ENCODE measurements around the gene POU2F3.

Gene POU2F3

DNA sequence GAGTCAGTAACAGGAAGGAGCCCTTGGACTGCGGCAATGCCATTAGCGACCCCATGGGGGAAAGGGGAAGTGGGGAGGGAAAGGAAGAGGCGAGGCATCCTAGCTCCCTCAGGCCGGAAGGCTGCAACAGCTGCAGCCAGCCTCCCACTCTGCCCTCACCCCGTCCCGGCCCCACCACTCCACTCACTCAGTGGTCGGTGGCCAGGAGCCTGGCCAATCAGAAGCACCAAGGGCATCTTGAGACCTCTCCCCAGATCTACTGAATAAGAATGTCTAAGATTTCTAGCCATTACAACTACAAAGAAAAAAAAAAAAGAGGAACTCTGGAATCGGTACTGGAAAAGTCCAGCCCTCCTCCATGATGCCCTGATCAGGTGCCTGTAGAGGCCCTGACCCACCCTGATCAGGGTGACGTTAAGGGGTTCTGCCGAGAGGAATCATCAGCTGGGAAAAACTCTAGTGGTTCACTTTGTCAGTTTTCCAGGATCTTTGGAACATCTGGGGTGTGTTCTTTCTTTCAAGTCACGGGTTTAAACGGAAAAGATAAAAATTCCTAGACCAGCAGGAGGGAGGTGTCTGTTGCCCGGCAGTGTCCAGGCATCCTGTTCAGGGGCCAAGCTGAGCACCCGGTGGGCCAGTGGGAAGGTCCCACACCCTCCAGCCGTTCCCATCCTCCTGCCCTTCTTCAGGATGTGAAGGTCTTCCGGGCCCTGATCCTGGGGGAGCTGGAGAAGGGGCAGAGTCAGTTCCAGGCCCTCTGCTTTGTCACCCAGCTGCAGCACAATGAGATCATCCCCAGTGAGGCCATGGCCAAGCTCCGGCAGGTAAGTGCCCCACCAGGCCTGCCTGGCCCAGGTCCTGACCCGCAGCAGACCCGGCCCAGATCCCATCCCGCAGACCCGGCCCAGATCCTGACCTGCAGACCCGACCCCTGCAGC is 14.7 kb upstream of the POU2F3 start:
- Histone ChIP-seq H2AFZ (ENCODE audit: low read length) (no peak overlapping the region), H3F3A (ENCODE audit: insufficient read depth, low read length) (no peaks in the 10 kb centered on the region), H3K79me2 (ENCODE audit: low read length) (no peaks in the 10 kb centered on the region), H3K4me3 (ENCODE audit: low read length) (no peak overlapping the region), H3K4me2 (ENCODE audit: low read depth, low read length) (no peak overlapping the region), H3K4me1 (ENCODE audit: low read length) (peaks cover 10% of the 10 kb centered on the region), H3K9me3 (replicated peaks; ENCODE audit: insufficient read depth, low read length) (no peaks in the 10 kb centered on the region), H4K20me1 (ENCODE audit: insufficient read depth, low read length) (no peaks in the 10 kb centered on the region), H3K9ac (ENCODE audit: low read length) (no peak overlapping the region), H3K27ac (ENCODE audit: low read length) (no peak overlapping the region), H3K9me2 (replicated peaks; ENCODE audit: insufficient read depth, low read length) (no peaks in the 10 kb centered on the region), H3K36me3 (replicated peaks; ENCODE audit: insufficient read depth, low read length) (no peaks in the 10 kb centered on the region), H3K27me3 (replicated peaks; ENCODE audit: insufficient read depth, low read length) (no peaks in the 10 kb centered on the region)
- TF ChIP-seq, protein P1, sequence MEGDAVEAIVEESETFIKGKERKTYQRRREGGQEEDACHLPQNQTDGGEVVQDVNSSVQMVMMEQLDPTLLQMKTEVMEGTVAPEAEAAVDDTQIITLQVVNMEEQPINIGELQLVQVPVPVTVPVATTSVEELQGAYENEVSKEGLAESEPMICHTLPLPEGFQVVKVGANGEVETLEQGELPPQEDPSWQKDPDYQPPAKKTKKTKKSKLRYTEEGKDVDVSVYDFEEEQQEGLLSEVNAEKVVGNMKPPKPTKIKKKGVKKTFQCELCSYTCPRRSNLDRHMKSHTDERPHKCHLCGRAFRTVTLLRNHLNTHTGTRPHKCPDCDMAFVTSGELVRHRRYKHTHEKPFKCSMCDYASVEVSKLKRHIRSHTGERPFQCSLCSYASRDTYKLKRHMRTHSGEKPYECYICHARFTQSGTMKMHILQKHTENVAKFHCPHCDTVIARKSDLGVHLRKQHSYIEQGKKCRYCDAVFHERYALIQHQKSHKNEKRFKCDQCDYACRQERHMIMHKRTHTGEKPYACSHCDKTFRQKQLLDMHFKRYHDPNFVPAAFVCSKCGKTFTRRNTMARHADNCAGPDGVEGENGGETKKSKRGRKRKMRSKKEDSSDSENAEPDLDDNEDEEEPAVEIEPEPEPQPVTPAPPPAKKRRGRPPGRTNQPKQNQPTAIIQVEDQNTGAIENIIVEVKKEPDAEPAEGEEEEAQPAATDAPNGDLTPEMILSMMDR (IDR thresholded peaks at IDR 0.05; ENCODE audit: low read length), result no peak
- TF ChIP-seq EZH2 (optimal IDR thresholded peaks at IDR 0.05; ENCODE audit: low read depth, low read length) (no peak), EZH2phosphoT487 (IDR thresholded peaks at IDR 0.05; ENCODE audit: low read length) (no peak)
- no peak for DNase-seq

DNA sequence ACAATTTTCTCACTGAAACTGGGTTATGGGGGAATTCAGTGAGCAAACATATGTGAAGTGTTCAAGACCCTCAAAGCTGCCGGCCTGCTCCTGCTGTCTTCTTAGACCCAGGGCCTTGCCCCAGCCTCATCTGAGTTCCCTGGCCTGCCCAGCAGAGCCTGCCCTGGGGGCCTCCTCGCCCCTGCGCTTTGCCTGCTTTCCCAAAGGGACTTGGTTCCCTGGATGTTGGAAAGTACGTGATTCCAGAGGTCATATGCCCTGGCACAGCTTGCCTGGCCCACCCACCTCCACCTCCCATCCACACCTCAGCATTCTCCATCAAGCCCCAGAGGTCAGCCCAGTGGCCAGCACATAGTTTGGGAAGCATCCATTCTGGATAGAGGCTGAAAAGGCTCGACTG is 13.7 kb upstream of the POU2F3 start:
- no peaks in the 10 kb centered on the region for H3K27me3 ChIP-seq (replicated peaks; ENCODE audit: insufficient read depth, low read length)
- no peaks in the 10 kb centered on the region for H3F3A ChIP-seq (ENCODE audit: insufficient read depth, low read length)
- H2AFZ ChIP-seq (ENCODE audit: low read length), result no peak overlapping the region
- TF ChIP-seq EZH2 (optimal IDR thresholded peaks at IDR 0.05; ENCODE audit: low read depth, low read length), result no peak
- no peak for TF ChIP-seq EZH2phosphoT487 (IDR thresholded peaks at IDR 0.05; ENCODE audit: low read length)
- TF ChIP-seq, protein P1 (IDR thresholded peaks at IDR 0.05; ENCODE audit: low read length), result no peak
- no peaks in the 10 kb centered on the region for H3K9me3 ChIP-seq (replicated peaks; ENCODE audit: insufficient read depth, low read length)
- H3K4me2 ChIP-seq (ENCODE audit: low read depth, low read length), result no peak overlapping the region
- no peaks in the 10 kb centered on the region for H3K36me3 ChIP-seq (replicated peaks; ENCODE audit: insufficient read depth, low read length)
- DNase-seq, result no peak
- no peak overlapping the region for H3K27ac ChIP-seq (ENCODE audit: low read length)
- H3K9me2 ChIP-seq (replicated peaks; ENCODE audit: insufficient read depth, low read length), result no peaks in the 10 kb centered on the region
- H3K4me3 ChIP-seq (ENCODE audit: low read length), result no peak overlapping the region
- H4K20me1 ChIP-seq (ENCODE audit: insufficient read depth, low read length), result no peaks in the 10 kb centered on the region
- peaks cover 6% of the 10 kb centered on the region for H3K4me1 ChIP-seq (ENCODE audit: low read length)
- no peaks in the 10 kb centered on the region for H3K79me2 ChIP-seq (ENCODE audit: low read length)
- H3K9ac ChIP-seq (ENCODE audit: low read length), result no peak overlapping the region

GRCh38 chr11:120226714-120227113 is 13.2 kb upstream of the POU2F3 start:
- no peaks in the 10 kb centered on the region for H3K36me3 ChIP-seq (replicated peaks; ENCODE audit: insufficient read depth, low read length)
- no peak overlapping the region for H3K9ac ChIP-seq (ENCODE audit: low read length)
- no peaks in the 10 kb centered on the region for H3K27me3 ChIP-seq (replicated peaks; ENCODE audit: insufficient read depth, low read length)
- H3F3A ChIP-seq (ENCODE audit: insufficient read depth, low read length), result no peaks in the 10 kb centered on the region
- TF ChIP-seq, protein P1 (IDR thresholded peaks at IDR 0.05; ENCODE audit: low read length), result no peak
- TF ChIP-seq EZH2 (optimal IDR thresholded peaks at IDR 0.05; ENCODE audit: low read depth, low read length) (no peak), EZH2phosphoT487 (IDR thresholded peaks at IDR 0.05; ENCODE audit: low read length) (no peak)
- no peak overlapping the region for H3K27ac ChIP-seq (ENCODE audit: low read length)
- H3K4me1 ChIP-seq (ENCODE audit: low read length), result peaks cover 1% of the 10 kb centered on the region; the same call in 1 of the 2 replicates
- no peak overlapping the region for H3K4me2 ChIP-seq (ENCODE audit: low read depth, low read length)
- H4K20me1 ChIP-seq (ENCODE audit: insufficient read depth, low read length), result no peaks in the 10 kb centered on the region
- H3K79me2 ChIP-seq (ENCODE audit: low read length), result no peaks in the 10 kb centered on the region
- no peaks in the 10 kb centered on the region for H3K9me3 ChIP-seq (replicated peaks; ENCODE audit: insufficient read depth, low read length)
- H3K9me2 ChIP-seq (replicated peaks; ENCODE audit: insufficient read depth, low read length), result no peaks in the 10 kb centered on the region
- no peak overlapping the region for H3K4me3 ChIP-seq (ENCODE audit: low read length)
- H2AFZ ChIP-seq (ENCODE audit: low read length), result no peak overlapping the region
- DNase-seq, result no peak
